Neural cell (in vitro differentiated cells): Measurements from ENCODE around the gene DLX1. TPM values are rescaled to one million over a fixed set of nuclear protein-coding genes. Genes with fewer than 3 reads are reported as not detected.

Experiments
- H2AFZ ChIP-seq: fragments of 200-600, 300-800 bp; sonication (generic), shearing (Covaris generic); 2 replicates; pipeline ENCODE4 v1.6.0; 2014; ENCODE audit warnings: low read depth, mild to moderate bottlenecking, antibody characterized with exemption, low read length, moderate library complexity
- H3F3A ChIP-seq: fragments of 200-600 bp; shearing (Covaris generic); 2 replicates; pipeline ENCODE4 v1.6.1; 2016; ENCODE audit warnings: mild to moderate bottlenecking, moderate library complexity, mixed read lengths, antibody characterized with exemption, low read length; ENCODE audit not compliant: insufficient read depth, poor library complexity, severe bottlenecking
- H3K27ac ChIP-seq: fragments of 200-600, 300-800 bp; sonication (generic), shearing (Covaris generic); 2 replicates; pipeline ENCODE4 v1.5.1; 2014; ENCODE audit warnings: mild to moderate bottlenecking, low read length, moderate library complexity
- H3K27me3 ChIP-seq: fragments of 300-800, 200-600 bp; sonication (generic), shearing (Covaris generic); 2 replicates; pipeline ENCODE4 v1.6.0; 2014; ENCODE audit warnings: mild to moderate bottlenecking, low read depth, low read length, moderate library complexity; ENCODE audit not compliant: insufficient read depth
- H3K36me3 ChIP-seq: fragments of 300-800, 200-600 bp; sonication (generic), shearing (Covaris generic); 2 replicates; pipeline ENCODE4 v1.5.1; 2014; ENCODE audit warnings: mild to moderate bottlenecking, antibody characterized with exemption, low read length, moderate library complexity; ENCODE audit not compliant: insufficient read depth
- H3K4me2 ChIP-seq: fragments of 300-800, 200-600 bp; sonication (generic), shearing (Covaris generic); 2 replicates; pipeline ENCODE4 v1.6.0; 2014; ENCODE audit warnings: mild to moderate bottlenecking, low read length
- H3K4me3 ChIP-seq: fragments of 300-800, 200-600 bp; sonication (generic), shearing (Covaris generic); 2 replicates; pipeline ENCODE4 v1.5.1; 2014; ENCODE audit warnings: mild to moderate bottlenecking, low read length, moderate library complexity
- H3K79me2 ChIP-seq: fragments of 200-600 bp; shearing (Covaris generic); replicated peaks from 2 replicates; pipeline ENCODE4 v1.6.0; 2014; ENCODE audit warnings: mild to moderate bottlenecking, low read length, moderate library complexity; ENCODE audit not compliant: insufficient read depth
- H3K9ac ChIP-seq: fragments of 300-800, 200-600 bp; sonication (generic), shearing (Covaris generic); 2 replicates; pipeline ENCODE4 v1.6.1; 2016; ENCODE audit warnings: mild to moderate bottlenecking, low read length, mixed read lengths
- H3K9me2 ChIP-seq: fragments of 200-600 bp; shearing (Covaris generic); 2 replicates; pipeline ENCODE4 v1.6.1; 2016; ENCODE audit warnings: mild to moderate bottlenecking, low read length, mixed read lengths; ENCODE audit not compliant: insufficient read depth
- H3K9me3 ChIP-seq: fragments of 200-600, 300-800 bp; sonication (generic), shearing (Covaris generic); 2 replicates; pipeline ENCODE4 v1.6.1; 2016; ENCODE audit warnings: mild to moderate bottlenecking, mixed run types, low read length, moderate library complexity, mixed read lengths
- H4K20me1 ChIP-seq: fragments of 200-600 bp; shearing (Covaris generic); 2 replicates; pipeline ENCODE4 v1.6.1; 2016; ENCODE audit warnings: mild to moderate bottlenecking, mixed run types; ENCODE audit not compliant: insufficient read depth
- CTCF ChIP-seq: fragments of 450-650 bp; IDR thresholded peaks from 2 replicates; pipeline ENCODE4 v1.5.1; 2014; ENCODE audit warnings: antibody characterized with exemption, mild to moderate bottlenecking, moderate library complexity; ENCODE audit not compliant: poor library complexity, severe bottlenecking
- EP300 ChIP-seq: fragments of 450-650 bp; conservative IDR thresholded peaks from 2 replicates; pipeline ENCODE4 v1.6.1; 2014; ENCODE audit warnings: antibody characterized with exemption, mild to moderate bottlenecking, moderate library complexity; ENCODE audit not compliant: poor library complexity, severe bottlenecking
- EZH2 ChIP-seq: fragments of 200-600, 300-800 bp; shearing (Covaris generic), sonication (generic); IDR thresholded peaks from 2 replicates; pipeline ENCODE4 v1.6.1; 2014; ENCODE audit warnings: antibody characterized with exemption, low read length, borderline replicate concordance, mild to moderate bottlenecking; ENCODE audit not compliant: insufficient read depth, poor library complexity, severe bottlenecking
- MXI1 ChIP-seq: fragments of 450-650 bp; conservative IDR thresholded peaks from 2 replicates; pipeline ENCODE4 v1.6.1; 2014; ENCODE audit warnings: antibody characterized with exemption, mild to moderate bottlenecking; ENCODE audit not compliant: poor library complexity, severe bottlenecking
- POLR2AphosphoS5 ChIP-seq: IDR thresholded peaks from 2 replicates; pipeline ENCODE4 v1.6.1; 2012
- RAD21 ChIP-seq: fragments of 450-650 bp; conservative IDR thresholded peaks from 2 replicates; pipeline ENCODE4 v1.6.1; 2014; ENCODE audit warnings: antibody characterized with exemption, mild to moderate bottlenecking, moderate library complexity
- REST ChIP-seq: IDR thresholded peaks from 2 replicates; pipeline ENCODE4 v1.6.1; 2012; ENCODE audit warnings: borderline replicate concordance
- SMC3 ChIP-seq: fragments of 450-650 bp; conservative IDR thresholded peaks from 2 replicates; pipeline ENCODE4 v1.6.1; 2014; ENCODE audit warnings: antibody characterized with exemption, mild to moderate bottlenecking, moderate library complexity; ENCODE audit not compliant: poor library complexity
- TAF1 ChIP-seq: IDR thresholded peaks from 2 replicates; pipeline ENCODE4 v1.6.1; 2012; ENCODE audit warnings: low read depth
- polyA plus RNA-seq: library from polyadenylated mRNA; depleted of rRNA; stranded (reverse); fragments of >200 nt; gene quantifications from 2 replicates; pipeline ENCODE4 v1.2.3, GENCODE V29; 2014

Gene DLX1
- polyA plus RNA-seq, 1 donor from 2014 or later, result 67.3 TPM

GRCh38 chr2:172081221-172082022, 3.9 kb upstream of the DLX1 start:
- peaks cover 4% of the 10 kb centered on the region for H3K9me3 ChIP-seq
- no peaks in the 10 kb centered on the region for H3K36me3 ChIP-seq
- H3F3A ChIP-seq, result peaks cover 8% of the 10 kb centered on the region
- no peak overlapping the region for H2AFZ ChIP-seq
- peak overlapping the region; percentile 23 for H3K27ac ChIP-seq
- no peak overlapping the region for H3K4me2 ChIP-seq
- H3K79me2 ChIP-seq, result peaks cover 90% of the 10 kb centered on the region
- peak overlapping the region; percentile 92 for H3K9ac ChIP-seq
- H4K20me1 ChIP-seq, result no peaks in the 10 kb centered on the region
- TF ChIP-seq POLR2AphosphoS5, result no peak
- no peak for TF ChIP-seq CTCF
- no peak for TF ChIP-seq REST
- TF ChIP-seq RAD21, result no peak
- TF ChIP-seq TAF1, result no peak
- no peak for TF ChIP-seq MXI1
- TF ChIP-seq SMC3, result no peak
- TF ChIP-seq EP300, result no peak
- no peak for TF ChIP-seq EZH2
- peaks cover 46% of the 10 kb centered on the region for H3K27me3 ChIP-seq
- H3K9me2 ChIP-seq, result no peaks in the 10 kb centered on the region
- H3K4me3 ChIP-seq, result peak overlapping the region; percentile 85

- Histone ChIP-seq H4K20me1 (no peaks in the 10 kb centered on the region), H3K9ac (peak overlapping the region; percentile 92), H3K27me3 (peaks cover 46% of the 10 kb centered on the region), H3F3A (peaks cover 11% of the 10 kb centered on the region), H3K79me2 (peaks cover 90% of the 10 kb centered on the region), H3K4me2 (peak overlapping the region; percentile 60), H3K36me3 (no peaks in the 10 kb centered on the region), H2AFZ (no peak overlapping the region), H3K27ac (peak overlapping the region; percentile 93), H3K9me3 (peaks cover 4% of the 10 kb centered on the region), H3K9me2 (no peaks in the 10 kb centered on the region), H3K4me3 (peak overlapping the region; percentile 85)
- TF ChIP-seq EP300 (no peak), REST (peak; percentile 10), POLR2AphosphoS5 (no peak), MXI1 (no peak)
These were observed 3.0 kb upstream of the DLX1 start for GRCh38 chr2:172082105-172082943.
